Upper lobe of left lung (tissue), 6 donors: ENCODE measurements around the gene OLFM3. TPM values are rescaled to one million over a fixed set of nuclear protein-coding genes. Genes with fewer than 3 reads are reported as not detected.

Experiments
- ATAC-seq, 2 donors: fragments of 200-7000 bp; cut with Tn5 transposase; one replicate each; pipeline ENCODE4 v1.9.1; 2022; ENCODE audit warnings: mild to moderate bottlenecking in 2 of 2, moderate library complexity in 2 of 2; ENCODE audit not compliant: low FRiP score in 2 of 2
- DNase-seq, 2 donors: peaks; one replicate each; pipeline ENCODE4 v3.0.0-alpha.2; 2019 to 2020
- H3K27ac ChIP-seq, 4 donors: fragments of 200-600 bp; sonication (generic); one replicate each; pipeline ENCODE4 v1.5.1; 2016 to 2019
- H3K27me3 ChIP-seq, 4 donors: fragments of 200-600 bp; sonication (generic); one replicate each; pipeline ENCODE4 v1.5.1; 2017 to 2019
- H3K36me3 ChIP-seq, 4 donors: fragments of 200-600 bp; sonication (generic); one replicate each; pipeline ENCODE4 v1.5.1; 2016 to 2019
- H3K4me1 ChIP-seq, 4 donors: fragments of 200-600 bp; sonication (generic); one replicate each; pipeline ENCODE4 v1.5.1; 2018 to 2019
- H3K4me3 ChIP-seq, 4 donors: fragments of 200-600 bp; sonication (generic); one replicate each; pipeline ENCODE4 v1.5.1; 2017 to 2019; ENCODE audit warnings: mild to moderate bottlenecking in 2 of 4, moderate library complexity in 1 of 4
- H3K9me3 ChIP-seq, 4 donors: fragments of 200-600 bp; sonication (generic); one replicate each; pipeline ENCODE4 v1.5.1; 2018 to 2019
- EP300 ChIP-seq, 4 donors: sonication (generic); formaldehyde crosslinking; IDR thresholded peaks; one replicate each; pipeline ENCODE4 v1.5.1; 2017; ENCODE audit warnings: antibody characterized with exemption in 4 of 4, control low read depth in 2 of 4
- POLR2A ChIP-seq, 4 donors: fragments of 450-650 bp; IDR thresholded peaks; one replicate each; pipeline ENCODE4 v1.5.1; 2016 to 2017; ENCODE audit warnings: antibody characterized with exemption in 4 of 4, mild to moderate bottlenecking in 2 of 4
- POLR2AphosphoS5 ChIP-seq, 2 donors: sonication (generic); formaldehyde crosslinking; IDR thresholded peaks; one replicate each; pipeline ENCODE4 v1.5.1; 2017; ENCODE audit warnings: antibody characterized with exemption in 2 of 2
- WGBS, 2 donors: methylation state at CpG; one replicate each; pipeline ENCODE4 v1.1.5; 2017 to 2018; 5-methylcytosine and 5-hydroxymethylcytosine counted together
- total RNA-seq, 6 donors: library from RNA; depleted of rRNA in 4 of 6; stranded (reverse); fragments of >200 nt in 4 of 6; gene quantifications; one replicate each; pipeline versions ENCODE4 v1.1.0 to v1.2.1, GENCODE V29; 2016 to 2021
- TF ChIP-seq, protein P1 (sequence below), 6 experiments: fragments of 450-650 bp in 4 of 6; fragments of 200-600 bp in 2 of 6; sonication (generic) in 2 of 6; IDR thresholded peaks; one replicate each; pipeline ENCODE4 v1.5.1; 2016 to 2019; ENCODE audit warnings: antibody characterized with exemption in 6 of 6
- donor health status: DM: no; HTN: no; CAD: no; lungs with moderate emphysema.
- donor health status: DM: no; HTN: yes; CAD: no; lungs with severe emphysema.

Gene OLFM3
- total RNA-seq, 6 donors from 2014 or later, result not detected

DNA sequence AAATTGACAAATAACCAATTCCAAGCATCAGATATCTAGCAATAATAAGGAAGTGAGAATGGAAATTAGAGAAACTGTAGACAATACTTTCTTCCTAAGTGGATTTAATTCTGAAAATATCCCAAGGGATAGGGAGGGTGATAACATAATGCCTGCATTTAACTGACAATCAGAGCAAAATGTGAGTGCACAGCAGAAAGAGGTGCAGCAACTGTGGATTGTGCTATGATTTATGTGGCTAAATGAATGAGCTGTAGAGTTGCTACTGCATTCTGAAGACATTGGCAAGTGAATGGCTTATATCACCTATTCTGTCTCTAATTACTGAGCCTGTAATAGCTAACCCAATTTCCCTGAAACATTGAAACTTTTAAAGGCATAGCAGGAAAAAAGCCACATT is 39.0 kb downstream of the OLFM3 start:
- H3K36me3 ChIP-seq, result no peaks in the 10 kb centered on the region
- TF ChIP-seq POLR2AphosphoS5 (IDR thresholded peaks at IDR 0.05) (no peak), EP300 (IDR thresholded peaks at IDR 0.05) (no peak), POLR2A (IDR thresholded peaks at IDR 0.05) (no peak)
- TF ChIP-seq, protein P1, sequence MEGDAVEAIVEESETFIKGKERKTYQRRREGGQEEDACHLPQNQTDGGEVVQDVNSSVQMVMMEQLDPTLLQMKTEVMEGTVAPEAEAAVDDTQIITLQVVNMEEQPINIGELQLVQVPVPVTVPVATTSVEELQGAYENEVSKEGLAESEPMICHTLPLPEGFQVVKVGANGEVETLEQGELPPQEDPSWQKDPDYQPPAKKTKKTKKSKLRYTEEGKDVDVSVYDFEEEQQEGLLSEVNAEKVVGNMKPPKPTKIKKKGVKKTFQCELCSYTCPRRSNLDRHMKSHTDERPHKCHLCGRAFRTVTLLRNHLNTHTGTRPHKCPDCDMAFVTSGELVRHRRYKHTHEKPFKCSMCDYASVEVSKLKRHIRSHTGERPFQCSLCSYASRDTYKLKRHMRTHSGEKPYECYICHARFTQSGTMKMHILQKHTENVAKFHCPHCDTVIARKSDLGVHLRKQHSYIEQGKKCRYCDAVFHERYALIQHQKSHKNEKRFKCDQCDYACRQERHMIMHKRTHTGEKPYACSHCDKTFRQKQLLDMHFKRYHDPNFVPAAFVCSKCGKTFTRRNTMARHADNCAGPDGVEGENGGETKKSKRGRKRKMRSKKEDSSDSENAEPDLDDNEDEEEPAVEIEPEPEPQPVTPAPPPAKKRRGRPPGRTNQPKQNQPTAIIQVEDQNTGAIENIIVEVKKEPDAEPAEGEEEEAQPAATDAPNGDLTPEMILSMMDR (IDR thresholded peaks at IDR 0.05), result no peak
- no peaks in the 10 kb centered on the region for H3K27me3 ChIP-seq
- no peak overlapping the region for H3K4me3 ChIP-seq
- ATAC-seq, result no peak
- no peaks in the 10 kb centered on the region for H3K9me3 ChIP-seq
- DNase-seq, result no peak
- H3K4me1 ChIP-seq, result no peaks in the 10 kb centered on the region
- H3K27ac ChIP-seq, result no peak overlapping the region

DNA sequence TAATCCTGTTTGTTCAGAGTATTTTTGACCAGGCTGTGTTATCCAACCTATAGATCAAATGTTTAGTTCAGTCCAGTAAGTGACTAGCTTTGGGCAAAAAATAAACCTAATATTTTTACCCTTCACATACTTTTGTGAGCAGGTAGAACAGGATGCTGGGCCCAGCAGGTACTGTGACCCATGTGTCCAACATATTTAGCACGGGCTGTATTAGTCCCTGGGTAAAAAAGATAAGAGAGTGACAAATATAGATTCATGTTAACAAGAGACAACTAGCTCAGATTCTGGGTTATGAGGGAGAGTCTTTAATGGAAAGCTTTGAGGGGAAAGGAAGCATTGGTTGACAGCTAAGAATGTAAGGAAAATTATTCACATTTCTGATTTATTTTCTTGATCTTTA is 43.1 kb downstream of the OLFM3 start:
- no peaks in the 10 kb centered on the region for H3K27me3 ChIP-seq
- WGBS, 2 donors, result 64 to 83% methylated on average over 1 of the region's 1 CpG
- H3K36me3 ChIP-seq, result no peaks in the 10 kb centered on the region
- no peaks in the 10 kb centered on the region for H3K4me1 ChIP-seq
- ATAC-seq (no peak), DNase-seq (no peak)
- H3K27ac ChIP-seq, result no peak overlapping the region
- TF ChIP-seq EP300 (IDR thresholded peaks at IDR 0.05), result no peak
- no peak for TF ChIP-seq POLR2AphosphoS5 (IDR thresholded peaks at IDR 0.05)
- TF ChIP-seq, protein P1 (IDR thresholded peaks at IDR 0.05), result no peak
- no peak for TF ChIP-seq POLR2A (IDR thresholded peaks at IDR 0.05)
- H3K4me3 ChIP-seq, result no peak overlapping the region
- no peaks in the 10 kb centered on the region for H3K9me3 ChIP-seq

DNA sequence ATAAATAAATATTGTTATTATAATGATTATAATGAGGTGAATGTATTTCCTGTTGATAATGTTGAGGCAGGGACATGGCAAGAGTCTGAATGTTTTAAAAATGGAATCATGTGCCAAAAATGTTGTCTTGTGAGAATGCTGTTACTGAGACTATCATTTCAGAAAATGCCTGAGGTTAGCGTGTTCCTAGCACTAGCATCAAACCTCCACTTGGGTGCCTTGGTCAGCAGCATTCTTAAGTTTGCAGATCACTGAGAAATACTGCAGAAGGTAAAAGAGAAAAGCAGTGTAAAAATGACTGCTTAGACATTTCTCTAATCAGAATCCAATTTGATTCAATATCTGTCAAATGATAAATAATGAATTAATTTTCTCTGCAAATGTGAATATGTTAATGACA is 50.8 kb downstream of the OLFM3 start:
- ATAC-seq, result no peak

DNA sequence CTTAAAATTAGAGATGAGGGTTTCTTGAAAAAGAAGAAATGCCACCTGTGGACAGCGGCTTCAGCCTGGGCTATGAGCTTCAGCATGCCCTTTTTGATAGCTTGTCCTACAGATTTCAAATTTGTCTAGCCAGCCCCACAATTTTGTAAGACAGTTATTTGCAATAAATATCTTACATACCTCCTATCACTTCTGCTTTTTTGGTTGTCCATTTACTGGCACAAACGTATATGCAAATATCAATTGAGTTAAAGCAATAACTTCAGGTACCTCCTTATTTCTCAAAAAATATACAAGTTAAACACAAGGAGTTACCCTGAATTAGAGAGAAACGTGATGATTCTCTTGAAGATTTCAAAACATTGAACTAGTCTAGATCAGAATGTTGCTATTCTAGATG is 53.5 kb downstream of the OLFM3 start:
- H3K9me3 ChIP-seq, result no peaks in the 10 kb centered on the region
- no peaks in the 10 kb centered on the region for H3K36me3 ChIP-seq
- no peaks in the 10 kb centered on the region for H3K4me1 ChIP-seq
- 58 to 95% methylated on average over 3 of the region's 3 CpGs for WGBS, 2 donors
- no peak for TF ChIP-seq POLR2A (IDR thresholded peaks at IDR 0.05)
- TF ChIP-seq POLR2AphosphoS5 (IDR thresholded peaks at IDR 0.05), result no peak
- TF ChIP-seq, protein P1 (IDR thresholded peaks at IDR 0.05), result no peak
- TF ChIP-seq EP300 (IDR thresholded peaks at IDR 0.05), result no peak
- DNase-seq (no peak), ATAC-seq (no peak)
- no peak overlapping the region for H3K27ac ChIP-seq
- no peaks in the 10 kb centered on the region for H3K27me3 ChIP-seq
- no peak overlapping the region for H3K4me3 ChIP-seq

More for the DNA sequence above, 50.8 kb downstream of the OLFM3 start:
- Histone ChIP-seq H3K27ac (no peak overlapping the region), H3K27me3 (no peaks in the 10 kb centered on the region), H3K4me3 (no peak overlapping the region), H3K4me1 (no peaks in the 10 kb centered on the region), H3K9me3 (no peaks in the 10 kb centered on the region), H3K36me3 (no peaks in the 10 kb centered on the region)
- no peak for TF ChIP-seq EP300 (IDR thresholded peaks at IDR 0.05)
- no peak for TF ChIP-seq POLR2A (IDR thresholded peaks at IDR 0.05)
- TF ChIP-seq, protein P1 (IDR thresholded peaks at IDR 0.05), result no peak
- TF ChIP-seq POLR2AphosphoS5 (IDR thresholded peaks at IDR 0.05), result no peak
- DNase-seq, result no peak
- WGBS, 2 donors, result 61% methylated on average over 1 of the region's 1 CpG

DNA sequence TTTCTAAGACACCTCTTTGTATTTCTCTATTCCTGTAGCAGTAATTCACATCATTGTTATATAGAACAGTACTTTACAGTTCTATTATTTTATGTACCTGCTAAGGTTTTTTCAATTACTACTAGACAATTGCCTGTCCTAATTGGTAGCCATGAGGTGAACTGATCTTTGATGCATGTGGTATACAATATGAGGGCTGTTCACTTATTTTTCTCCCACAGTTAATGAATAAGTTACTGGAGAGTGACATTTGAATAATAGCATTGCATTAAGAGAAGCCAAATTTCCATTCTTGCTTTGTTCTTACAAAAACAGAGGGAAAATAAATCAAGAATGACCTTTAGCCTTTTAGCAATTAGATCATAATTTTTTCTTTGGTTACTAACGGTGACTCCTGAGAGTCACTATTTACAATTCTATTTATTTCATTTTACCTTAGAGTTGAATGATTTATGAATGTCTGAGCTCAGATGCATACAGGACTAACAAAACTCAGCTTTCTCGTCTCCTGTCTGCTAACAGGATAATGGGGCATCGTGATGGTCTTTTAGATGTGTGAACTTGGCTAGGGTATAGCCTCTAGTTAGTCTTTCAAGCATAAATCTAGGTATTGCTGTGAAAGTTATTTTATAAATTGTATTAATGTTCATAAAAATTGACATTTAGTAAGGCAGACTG is 54.1 kb downstream of the OLFM3 start:
- no peak for ATAC-seq
- 74 to 75% methylated on average over 3 of the region's 3 CpGs for WGBS, 2 donors

More for the DNA sequence above, 54.1 kb downstream of the OLFM3 start:
- H3K27me3 ChIP-seq, result no peaks in the 10 kb centered on the region
- no peak overlapping the region for H3K4me3 ChIP-seq
- no peak for TF ChIP-seq POLR2AphosphoS5 (IDR thresholded peaks at IDR 0.05)
- TF ChIP-seq, protein P1 (IDR thresholded peaks at IDR 0.05), result no peak
- no peak for TF ChIP-seq POLR2A (IDR thresholded peaks at IDR 0.05)
- TF ChIP-seq EP300 (IDR thresholded peaks at IDR 0.05), result no peak
- no peak overlapping the region for H3K27ac ChIP-seq
- H3K4me1 ChIP-seq, result no peaks in the 10 kb centered on the region
- H3K36me3 ChIP-seq, result no peaks in the 10 kb centered on the region
- H3K9me3 ChIP-seq, result no peaks in the 10 kb centered on the region
- no peak for DNase-seq
